Measurements from ENCODE around the gene TMEM270.
A peak's percentile ranks its signal among the peaks of the same experiment; 100 is the strongest.

TMEM270 gene

GRCh38 chr7:73904219-73905137 is 43.5 kb downstream of the TMEM270 start:
- Mint-ChIP-seq H3K9me3 (no peaks in the 10 kb centered on the region), H3K27ac (peak overlapping the region; percentile 87)

GRCh38 chr7:73905360-73905759 is 44.4 kb downstream of the TMEM270 start:
- no peak overlapping the region for H3K27ac Mint-ChIP-seq
- no peaks in the 10 kb centered on the region for H3K9me3 Mint-ChIP-seq
- TF ChIP-seq CTCF (IDR thresholded peaks at IDR 0.05): no peak
- H3K27me3 Mint-ChIP-seq (ENCODE audit: low read depth, poor library complexity): peaks cover 5% of the 10 kb centered on the region
- DNase-seq: no peak
- H3K36me3 Mint-ChIP-seq (ENCODE audit: low read depth): no peaks in the 10 kb centered on the region
- peaks cover 20% of the 10 kb centered on the region for H3K4me1 Mint-ChIP-seq
- H3K4me3 Mint-ChIP-seq: no peak overlapping the region

More at GRCh38 chr7:73904219-73905137, 43.5 kb downstream of the TMEM270 start:
- peaks cover 12% of the 10 kb centered on the region for H3K27me3 Mint-ChIP-seq (ENCODE audit: low read depth, poor library complexity)
- no peak overlapping the region for H3K4me3 Mint-ChIP-seq
- TF ChIP-seq CTCF (IDR thresholded peaks at IDR 0.05): no peak
- DNase-seq: no peak
- H3K4me1 Mint-ChIP-seq: peaks cover 24% of the 10 kb centered on the region
- H3K36me3 Mint-ChIP-seq (ENCODE audit: low read depth): no peaks in the 10 kb centered on the region

GRCh38 chr7:73906874-73907273 is 45.9 kb downstream of the TMEM270 start:
- no peaks in the 10 kb centered on the region for H3K36me3 Mint-ChIP-seq (ENCODE audit: low read depth)
- H3K27me3 Mint-ChIP-seq (ENCODE audit: low read depth, poor library complexity): peaks cover 6% of the 10 kb centered on the region
- peak overlapping the region; percentile 94 for H3K27ac Mint-ChIP-seq
- H3K4me1 Mint-ChIP-seq: peaks cover 20% of the 10 kb centered on the region
- TF ChIP-seq CTCF (IDR thresholded peaks at IDR 0.05): no peak
- no peak overlapping the region for H3K4me3 Mint-ChIP-seq
- H3K9me3 Mint-ChIP-seq: no peaks in the 10 kb centered on the region
- DNase-seq: no peak

GRCh38 chr7:73907554-73908122 is 46.7 kb downstream of the TMEM270 start:
- Mint-ChIP-seq H3K4me1 (peaks cover 20% of the 10 kb centered on the region), H3K27me3 (ENCODE audit: low read depth, poor library complexity) (peaks cover 6% of the 10 kb centered on the region), H3K36me3 (ENCODE audit: low read depth) (no peaks in the 10 kb centered on the region), H3K27ac (peak overlapping the region; percentile 34), H3K4me3 (no peak overlapping the region), H3K9me3 (no peaks in the 10 kb centered on the region)
- no peak for TF ChIP-seq CTCF (IDR thresholded peaks at IDR 0.05)
- DNase-seq: no peak

- H3K27me3 Mint-ChIP-seq (ENCODE audit: low read depth, poor library complexity): peaks cover 6% of the 10 kb centered on the region
- H3K9me3 Mint-ChIP-seq: no peaks in the 10 kb centered on the region
- no peak overlapping the region for H3K4me3 Mint-ChIP-seq
- peaks cover 20% of the 10 kb centered on the region for H3K4me1 Mint-ChIP-seq
- H3K27ac Mint-ChIP-seq: peak overlapping the region; percentile 34
- H3K36me3 Mint-ChIP-seq (ENCODE audit: low read depth): no peaks in the 10 kb centered on the region
- no peak for DNase-seq
- no peak for TF ChIP-seq CTCF (IDR thresholded peaks at IDR 0.05)
Measured at GRCh38 chr7:73908123-73908611, 47.2 kb downstream of the TMEM270 start.
